Right lobe of liver (tissue), 4 donors: ENCODE data around the gene ABCC5.

ENCODE experiments used
- POLR2A ChIP-seq: fragments of 450-650 bp; IDR thresholded peaks from one replicate; pipeline ENCODE4 v1.6.1; 2017; ENCODE audit warnings: antibody characterized with exemption, mild to moderate bottlenecking
- TF ChIP-seq, protein P1 (sequence below), 4 donors: fragments of 200-600 bp in 3 of 4; fragments of 450-650 bp in 1 of 4; IDR thresholded peaks; one replicate each; pipeline versions ENCODE4 v1.5.1 to v1.8.0; 2016 to 2022; ENCODE audit warnings: antibody characterized with exemption in 4 of 4, mild to moderate bottlenecking in 2 of 4
- donor health status: DM: no; HTN: no; CAD: no.
- donor health status: DM: no; HTN: no; CAD: no.
- donor health status: DM: no; HTN: yes; CAD: no.

DNA sequence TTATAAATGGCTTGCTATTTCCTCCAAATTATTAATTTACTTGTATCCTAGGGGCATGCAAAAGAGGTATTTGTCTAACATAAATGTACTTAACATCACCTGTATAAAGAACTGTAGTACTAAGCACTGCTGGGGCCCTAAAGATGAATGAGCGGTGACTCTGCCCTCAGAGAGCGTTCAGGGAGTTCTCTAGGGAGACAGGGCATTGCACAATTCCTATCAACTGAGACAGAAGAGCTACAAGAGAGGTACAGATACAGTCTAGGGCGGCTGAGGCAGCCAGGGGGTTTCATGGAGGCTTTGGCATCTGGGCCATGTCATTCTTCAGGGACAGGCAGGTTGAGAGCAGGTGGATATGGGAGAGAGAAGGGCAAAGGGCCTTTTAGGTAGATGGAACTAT is 93.1 kb downstream of the ABCC5 start:
- no peak for TF ChIP-seq POLR2A
- TF ChIP-seq, protein P1, sequence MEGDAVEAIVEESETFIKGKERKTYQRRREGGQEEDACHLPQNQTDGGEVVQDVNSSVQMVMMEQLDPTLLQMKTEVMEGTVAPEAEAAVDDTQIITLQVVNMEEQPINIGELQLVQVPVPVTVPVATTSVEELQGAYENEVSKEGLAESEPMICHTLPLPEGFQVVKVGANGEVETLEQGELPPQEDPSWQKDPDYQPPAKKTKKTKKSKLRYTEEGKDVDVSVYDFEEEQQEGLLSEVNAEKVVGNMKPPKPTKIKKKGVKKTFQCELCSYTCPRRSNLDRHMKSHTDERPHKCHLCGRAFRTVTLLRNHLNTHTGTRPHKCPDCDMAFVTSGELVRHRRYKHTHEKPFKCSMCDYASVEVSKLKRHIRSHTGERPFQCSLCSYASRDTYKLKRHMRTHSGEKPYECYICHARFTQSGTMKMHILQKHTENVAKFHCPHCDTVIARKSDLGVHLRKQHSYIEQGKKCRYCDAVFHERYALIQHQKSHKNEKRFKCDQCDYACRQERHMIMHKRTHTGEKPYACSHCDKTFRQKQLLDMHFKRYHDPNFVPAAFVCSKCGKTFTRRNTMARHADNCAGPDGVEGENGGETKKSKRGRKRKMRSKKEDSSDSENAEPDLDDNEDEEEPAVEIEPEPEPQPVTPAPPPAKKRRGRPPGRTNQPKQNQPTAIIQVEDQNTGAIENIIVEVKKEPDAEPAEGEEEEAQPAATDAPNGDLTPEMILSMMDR (IDR thresholded peaks at IDR 0.05), result no peak
